Endometrial microvascular endothelial cells (primary cell): ENCODE results near the gene TMEM236. TPM values are rescaled to one million over a fixed set of nuclear protein-coding genes. Genes with fewer than 3 reads are reported as not detected.
"Not testable (repeated sequence)": the region's sequence is repeated elsewhere in the genome, so short reads cannot be mapped to it uniquely, and the experiment has no call there.

Experiments
- in situ Hi-C: cut with HindIII; loops from 2 replicates; pipeline ENCODE4 v1.10.0; 2017; ENCODE audit warnings: low sequenced_read_pairs, low pct_unique_long_range_greater_than_20kb; ENCODE audit errors: inconsistent ontology term
- total RNA-seq: library from RNA; depleted of rRNA; stranded (reverse); fragments of >200 nt; gene quantifications from one replicate; pipeline ENCODE4 v1.2.3, GENCODE V29; 2015; ENCODE audit errors: inconsistent ontology term

Gene TMEM236, protein sequence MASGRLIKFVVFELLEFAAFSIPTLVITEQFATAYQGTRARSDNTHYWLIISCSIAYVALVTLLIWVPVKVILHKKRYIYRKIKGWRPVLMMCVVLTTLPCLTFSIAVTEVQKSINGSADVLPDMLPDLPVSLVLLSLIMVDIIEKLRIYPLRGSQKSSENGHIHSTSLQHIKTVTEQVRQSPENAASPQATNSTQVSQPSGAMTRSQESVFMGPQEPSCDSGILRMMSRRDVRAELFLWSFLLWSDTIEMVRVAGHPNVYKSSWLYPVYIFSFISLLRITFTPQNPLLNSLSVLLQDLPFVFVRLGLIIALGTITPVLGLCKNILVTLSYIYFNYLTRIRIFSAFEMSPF
- total RNA-seq: not detected

DNA sequence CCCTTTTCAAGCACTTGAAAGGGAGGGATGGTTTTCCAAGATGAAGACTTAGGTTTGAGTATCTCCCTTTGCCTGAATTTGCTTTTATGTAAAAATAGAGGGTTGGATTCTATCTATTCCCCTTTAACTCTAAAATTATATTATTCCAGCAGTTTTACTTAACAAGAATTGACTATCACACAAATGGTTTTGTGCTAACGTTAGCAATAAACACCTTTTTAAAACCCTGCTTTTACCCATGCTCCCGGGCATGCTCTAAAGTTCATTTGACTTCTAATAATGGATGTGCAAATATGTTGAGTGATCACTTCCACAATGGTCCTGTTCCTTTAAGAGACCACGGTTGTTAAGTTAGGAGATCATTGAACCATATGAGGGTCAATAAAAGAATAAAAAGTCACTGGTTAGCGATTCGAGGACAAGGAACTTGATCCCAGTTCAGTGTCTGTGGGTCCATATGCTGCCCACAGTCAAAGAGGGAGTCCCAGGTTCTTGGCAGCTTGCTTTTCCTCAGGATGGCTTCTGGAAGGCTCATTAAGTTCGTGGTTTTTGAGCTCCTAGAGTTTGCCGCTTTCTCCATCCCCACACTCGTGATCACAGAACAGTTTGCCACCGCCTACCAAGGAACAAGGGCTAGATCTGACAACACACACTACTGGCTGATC, at the start of gene TMEM236:
TSS of gene TMEM236 (plus strand) at position 421 of the 665 bp plus-strand sequence. CDS start at position 516, 95 bp downstream.
- in situ Hi-C loops: no loop called here

DNA sequence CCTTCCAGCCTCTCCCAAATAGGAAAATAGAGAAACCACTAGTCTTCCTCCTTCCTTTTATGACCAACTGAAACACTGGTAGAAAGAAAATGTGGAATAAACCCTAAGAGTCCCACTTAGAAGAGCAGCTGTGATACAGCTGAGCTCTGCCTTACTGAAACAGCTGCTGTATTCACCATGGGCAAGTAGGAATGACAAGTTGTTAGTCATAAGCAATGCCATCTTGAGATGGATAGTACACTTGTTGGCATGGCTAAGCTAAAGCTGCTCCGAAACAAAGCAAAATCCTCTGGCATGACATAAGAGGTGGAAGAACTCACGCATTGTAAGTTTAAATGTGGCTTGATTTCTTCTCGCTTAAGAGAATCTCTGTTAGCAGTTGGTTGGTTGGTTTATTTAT, 48.3 kb upstream of the TMEM236 start:
- in situ Hi-C loops: no loop called here

DNA sequence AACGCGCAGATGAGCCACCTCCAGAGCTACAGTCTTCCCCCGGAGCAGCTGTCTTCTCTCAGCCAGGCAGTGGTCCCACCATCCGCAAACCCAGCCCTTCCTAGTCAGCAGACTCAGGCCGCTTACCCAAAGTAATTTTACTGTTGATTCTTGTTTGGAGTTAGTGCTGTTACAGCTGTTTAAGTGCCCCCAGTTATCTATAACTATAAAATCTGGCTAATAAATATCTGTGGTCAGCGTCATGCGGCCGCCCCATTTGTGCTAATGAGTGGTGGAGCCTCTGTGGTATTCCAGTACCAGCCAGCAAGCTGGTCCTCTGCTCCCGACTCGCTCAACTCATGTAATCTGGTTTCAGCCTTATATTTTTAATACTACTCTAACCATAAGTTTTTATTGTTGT, 43.2 kb upstream of the TMEM236 start:
- in situ Hi-C loops: no loop called here

DNA sequence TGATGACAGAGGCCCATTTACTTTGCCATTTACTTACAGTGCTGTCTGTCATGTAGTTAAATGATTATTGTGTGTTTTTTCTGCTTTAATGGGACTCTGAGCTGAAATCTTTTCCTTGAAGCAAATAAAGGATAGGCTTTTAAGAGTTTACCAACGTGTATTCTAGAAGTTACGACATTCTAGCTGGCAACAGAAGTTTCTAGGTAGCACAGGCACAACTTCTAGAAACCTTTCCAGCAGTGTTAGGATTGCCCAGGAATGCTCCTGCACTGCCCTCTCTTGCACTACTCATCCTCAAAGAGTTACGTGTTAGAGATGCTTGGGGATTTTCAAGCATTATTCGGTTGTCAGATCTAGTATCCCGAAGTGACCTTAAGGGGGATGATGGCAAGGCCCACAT, 42.5 kb upstream of the TMEM236 start:
- in situ Hi-C loops: no loop called here

DNA sequence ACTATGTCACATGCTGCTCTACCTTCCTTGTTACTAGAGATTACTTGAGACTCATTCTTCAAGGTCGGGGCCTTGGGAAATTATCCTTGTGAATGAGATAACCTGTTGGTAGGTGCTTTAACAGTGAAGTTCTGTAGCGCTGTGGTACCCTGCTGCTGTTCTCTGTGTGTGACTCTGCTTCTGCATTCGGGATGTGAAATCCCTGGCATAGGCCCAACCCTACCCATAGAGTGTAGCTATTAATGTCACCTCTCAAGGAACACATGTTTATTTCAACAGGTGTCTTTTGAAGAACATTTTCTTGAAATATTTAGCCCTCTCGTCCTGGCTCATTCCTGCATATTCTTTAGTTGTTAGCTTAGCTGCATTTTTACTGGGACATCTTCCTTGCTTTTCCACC, 41.8 kb upstream of the TMEM236 start:
- in situ Hi-C loops: no loop called here

DNA sequence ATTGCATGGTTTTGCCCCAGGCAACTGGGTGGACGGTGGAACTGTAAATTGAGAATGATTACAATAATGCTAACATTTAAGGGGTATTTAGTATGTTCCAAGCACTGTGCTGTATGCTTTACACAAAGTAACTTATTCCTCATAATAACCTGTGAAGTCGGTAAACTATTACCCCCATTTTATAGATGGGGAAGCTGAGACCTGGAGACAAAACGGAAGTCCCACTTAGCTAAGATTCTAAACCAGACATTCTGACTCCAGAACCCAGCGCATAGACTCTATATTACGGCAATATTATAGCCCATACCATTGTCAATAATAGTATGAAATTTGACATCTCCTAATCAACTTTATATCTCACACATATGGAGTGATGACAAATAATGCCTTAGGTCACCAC, 39.9 kb upstream of the TMEM236 start:
- in situ Hi-C loops: no loop called here

DNA sequence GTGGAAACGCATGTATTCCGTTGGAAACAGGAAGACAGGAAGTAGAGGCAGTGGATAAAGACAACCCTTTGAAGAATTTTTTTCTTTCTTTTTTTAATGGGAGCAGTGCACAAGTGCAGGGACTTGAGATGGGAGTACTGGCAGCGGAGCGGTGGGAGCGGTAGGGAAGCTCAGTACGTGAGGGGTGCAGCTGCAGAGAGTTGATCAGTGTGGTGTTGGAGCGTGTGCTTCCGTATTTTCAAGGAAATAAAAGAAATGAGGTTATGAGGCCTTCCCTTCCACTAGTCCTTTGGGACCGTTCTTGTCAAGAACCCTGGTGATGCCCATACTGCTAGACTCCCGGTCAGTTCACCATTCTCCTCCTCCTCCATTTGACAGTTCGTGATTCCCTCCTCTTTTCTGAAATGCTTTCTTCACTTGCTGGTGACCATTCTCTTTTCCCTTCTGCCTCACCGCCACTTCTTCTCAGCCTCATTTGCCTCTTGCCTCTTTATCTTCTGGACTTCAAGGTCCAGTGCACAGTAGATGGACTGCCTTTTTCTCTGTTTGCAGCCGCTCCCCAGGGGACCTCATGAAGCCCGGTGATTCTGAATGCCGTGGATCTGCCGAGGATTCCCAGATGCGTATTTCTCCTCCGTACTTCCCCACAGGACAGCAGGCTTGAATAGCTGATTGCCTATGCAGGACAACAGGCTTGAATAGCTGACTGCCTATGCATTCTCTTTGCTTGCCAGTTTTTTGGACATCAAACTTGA, 39.1 kb upstream of the TMEM236 start:
- in situ Hi-C loops: no loop called here

DNA sequence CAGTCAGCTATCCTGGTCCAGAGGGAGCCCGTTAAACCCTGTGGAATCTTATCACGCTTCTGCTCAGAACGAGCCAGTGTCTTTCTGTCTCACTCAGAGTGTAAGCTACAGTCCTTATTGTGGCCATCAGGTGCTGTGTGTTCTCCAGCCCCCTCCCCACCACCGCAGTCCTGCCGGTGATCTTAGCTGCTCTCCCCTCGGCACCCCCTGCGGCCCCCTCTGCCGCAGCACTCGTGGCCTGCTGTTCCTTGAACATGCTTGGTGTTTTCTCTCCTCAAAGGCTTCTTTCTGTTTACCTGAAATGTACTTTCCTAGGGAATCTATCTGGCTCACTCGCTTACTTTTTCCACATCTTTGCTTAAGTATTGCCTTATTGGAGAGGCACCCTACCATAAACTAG, 38.2 kb upstream of the TMEM236 start:
- in situ Hi-C loops: no loop called here

DNA sequence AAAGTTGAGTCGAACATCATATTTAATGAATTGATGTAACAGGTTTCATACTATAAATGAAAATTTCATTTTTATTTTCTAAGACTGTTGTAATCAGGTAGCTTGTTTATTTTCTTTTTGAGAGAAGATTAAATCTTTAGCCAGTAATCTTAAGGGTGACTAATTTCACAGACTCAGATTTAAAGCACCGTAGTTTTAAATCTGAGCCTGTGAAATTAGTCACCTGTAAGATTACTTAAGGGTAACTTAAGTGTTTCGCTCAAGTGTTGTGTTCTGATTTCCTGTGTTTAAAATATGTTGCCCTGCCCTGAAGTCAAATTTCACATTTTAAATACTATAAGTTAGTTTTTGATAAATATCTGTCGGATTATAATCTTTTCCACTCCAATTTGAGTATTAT, 35.8 kb upstream of the TMEM236 start:
- in situ Hi-C loops: no loop called here

DNA sequence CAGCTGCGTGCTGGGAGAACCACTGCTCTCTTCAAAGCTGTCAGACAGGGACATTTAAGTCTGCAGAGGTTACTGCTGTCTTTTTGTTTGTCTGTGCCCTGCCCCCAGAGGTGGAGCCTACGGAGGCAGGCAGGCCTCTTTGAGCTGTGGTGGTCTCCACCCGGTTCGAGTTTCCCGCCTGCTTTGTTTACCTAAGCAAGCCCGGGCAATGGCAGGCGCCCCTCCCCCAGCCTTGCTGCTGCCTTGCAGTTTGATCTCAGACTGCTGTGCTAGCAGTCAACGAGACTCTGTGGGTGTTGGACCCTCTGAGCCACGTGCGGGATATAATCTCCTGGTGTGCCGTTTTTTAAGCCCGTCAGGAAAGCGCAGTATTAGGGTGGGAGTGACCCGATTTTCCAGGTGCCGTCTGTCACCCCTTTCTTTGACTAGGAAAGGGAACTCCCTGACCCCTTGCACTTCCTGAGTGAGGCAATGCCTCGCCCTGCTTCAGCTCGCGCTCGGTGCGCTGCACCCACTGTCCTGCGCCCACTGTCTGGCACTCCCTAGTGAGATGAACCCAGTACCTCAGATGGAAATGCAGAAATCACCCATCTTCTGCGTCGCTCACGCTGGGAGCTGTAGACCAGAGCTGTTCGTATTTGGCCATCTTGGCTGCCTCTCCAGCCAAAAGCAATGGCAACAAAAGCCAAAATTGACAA, 29.5 kb upstream of the TMEM236 start:
- in situ Hi-C loops: not testable (repeated sequence)

DNA sequence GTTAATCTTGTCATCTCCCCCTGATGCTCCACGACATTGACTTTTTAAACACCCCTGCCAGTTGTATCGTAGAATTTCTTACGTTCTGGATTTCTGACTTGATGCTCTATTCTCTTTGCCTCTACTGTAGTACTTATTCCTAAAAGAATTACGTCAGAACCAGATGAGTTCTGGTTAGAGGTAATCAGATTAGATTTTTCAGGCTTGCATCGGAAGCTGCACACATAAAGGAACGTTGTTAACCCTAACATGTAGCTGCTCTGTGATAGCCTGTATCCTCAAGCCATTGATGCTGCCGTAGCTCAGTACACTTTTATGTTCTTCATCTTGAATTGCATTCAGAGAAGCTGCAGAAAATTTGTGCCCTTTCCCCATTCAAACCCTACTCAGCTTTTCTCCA, 26.3 kb upstream of the TMEM236 start:
- in situ Hi-C loops: no loop called here

DNA sequence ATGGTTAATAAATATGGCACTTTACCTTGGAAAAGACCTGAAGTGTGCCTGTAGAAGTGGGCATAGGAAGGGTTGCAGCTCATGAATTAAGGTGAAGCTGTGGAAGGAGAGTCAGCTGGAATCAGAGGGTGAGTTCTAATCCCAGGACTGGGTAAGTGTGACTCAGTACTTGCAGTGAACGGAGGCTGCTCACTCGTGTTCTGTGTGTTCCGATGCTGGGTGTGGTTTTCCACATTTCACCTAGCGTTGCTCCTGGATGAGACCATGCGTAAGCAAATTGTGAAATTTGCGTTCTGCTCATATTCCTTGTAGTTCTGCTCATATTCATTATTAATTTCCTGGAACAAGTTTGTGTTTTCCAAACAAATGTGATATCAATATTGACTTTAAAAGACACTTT, 22.4 kb upstream of the TMEM236 start:
- in situ Hi-C loops: no loop called here

DNA sequence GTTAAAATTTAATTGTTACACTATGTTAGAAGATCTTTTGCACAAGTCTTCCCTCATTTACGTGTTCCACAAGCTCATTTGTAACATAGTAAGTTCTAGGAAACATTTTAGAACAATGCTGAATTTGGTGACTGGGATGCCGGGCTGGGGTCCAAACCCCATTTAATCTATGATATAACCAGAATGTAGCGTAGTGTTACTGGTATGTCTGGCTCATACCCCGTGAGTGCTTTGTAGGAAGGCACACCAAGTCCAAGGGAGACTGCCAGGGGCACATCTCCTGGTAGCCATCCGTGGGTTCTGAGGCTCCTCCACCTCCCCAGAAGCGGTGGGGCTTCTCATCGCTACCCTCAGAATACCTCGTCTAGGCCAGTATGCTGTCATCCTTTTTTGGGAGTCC, 21.3 kb upstream of the TMEM236 start:
- in situ Hi-C loops: no loop called here

DNA sequence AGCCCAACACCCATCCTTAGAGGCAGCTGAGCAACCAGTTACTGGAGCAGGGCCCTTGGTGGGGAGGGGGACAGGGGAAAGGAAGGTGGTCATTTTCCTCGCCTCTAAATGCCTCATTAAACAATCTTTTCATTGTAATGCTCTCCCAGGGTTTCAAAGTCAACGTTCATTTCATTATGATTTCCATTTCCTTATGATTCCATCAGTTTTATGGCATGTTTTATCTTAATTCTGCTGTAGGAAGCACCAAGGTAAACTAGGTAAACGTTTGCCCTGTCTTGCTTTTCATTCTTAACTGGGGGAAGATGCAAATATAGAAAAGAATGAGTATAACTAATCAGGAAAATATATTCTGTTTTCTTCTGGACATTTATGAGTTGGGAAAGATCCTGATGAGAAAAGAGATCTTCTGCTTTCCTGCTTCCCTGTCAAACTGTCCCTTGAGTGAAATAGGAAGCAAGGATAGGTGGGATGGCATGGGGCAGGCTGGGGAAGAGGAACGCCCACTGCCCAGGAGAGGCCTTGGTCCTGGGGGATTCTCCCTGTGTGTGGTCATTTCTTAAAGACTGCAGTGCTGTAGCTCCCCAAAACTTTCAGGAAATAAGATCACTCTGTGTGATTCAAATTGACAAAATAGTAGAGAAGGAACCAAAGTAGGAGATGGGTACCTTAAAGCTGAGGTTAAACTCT, 20.5 kb upstream of the TMEM236 start:
- in situ Hi-C loops: no loop called here

DNA sequence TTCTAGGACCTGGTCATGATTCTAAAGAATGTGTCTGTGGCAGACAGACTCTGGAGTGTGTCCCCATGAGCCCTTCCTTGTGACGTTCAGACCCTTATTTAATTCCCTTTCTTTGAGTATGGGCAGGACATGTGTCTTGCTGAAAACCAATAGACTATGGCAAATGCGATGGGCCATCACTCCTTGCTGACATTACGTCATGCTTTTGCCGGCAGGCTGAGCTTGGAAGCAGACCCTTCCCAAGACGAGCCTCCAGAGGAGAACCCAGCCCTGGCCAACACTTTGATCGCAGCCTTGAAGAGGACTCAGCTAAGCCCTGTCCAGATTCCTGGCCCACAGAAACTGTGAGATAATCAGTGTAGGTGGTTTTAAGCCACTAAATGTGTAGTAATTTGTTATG, 18.4 kb upstream of the TMEM236 start:
- in situ Hi-C loops: no loop called here

DNA sequence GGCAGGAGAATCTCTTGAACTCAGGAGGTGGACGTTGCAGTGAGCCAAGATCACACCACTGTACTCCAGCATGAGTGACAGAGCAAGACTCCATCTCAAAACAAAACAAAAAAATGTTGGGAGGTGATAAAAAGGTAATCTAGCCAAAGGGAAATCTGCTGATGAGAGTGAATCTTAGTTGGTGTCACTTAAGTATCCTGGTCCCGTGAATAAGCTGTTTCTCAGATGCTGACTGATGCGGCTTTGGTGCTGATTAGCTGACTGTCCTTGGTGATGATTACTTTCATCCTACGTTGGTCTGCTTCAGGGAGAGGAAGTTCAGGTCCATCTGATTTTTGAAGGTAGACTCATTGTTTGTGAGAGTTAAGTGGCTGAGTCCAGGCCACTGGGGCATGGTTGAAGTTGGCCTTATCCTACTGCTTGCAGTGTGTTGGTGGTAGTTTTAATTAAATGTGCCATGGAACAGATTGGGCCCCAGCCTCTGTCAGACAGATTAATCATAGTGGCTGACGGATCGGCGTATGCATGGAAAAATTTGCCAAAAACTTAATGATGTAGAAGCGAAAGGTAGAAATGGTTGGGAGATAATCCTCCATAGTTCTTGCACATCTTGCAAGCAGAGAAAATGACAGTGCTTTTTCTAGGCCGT, 17.4 kb upstream of the TMEM236 start:
- in situ Hi-C loops: no loop called here

DNA sequence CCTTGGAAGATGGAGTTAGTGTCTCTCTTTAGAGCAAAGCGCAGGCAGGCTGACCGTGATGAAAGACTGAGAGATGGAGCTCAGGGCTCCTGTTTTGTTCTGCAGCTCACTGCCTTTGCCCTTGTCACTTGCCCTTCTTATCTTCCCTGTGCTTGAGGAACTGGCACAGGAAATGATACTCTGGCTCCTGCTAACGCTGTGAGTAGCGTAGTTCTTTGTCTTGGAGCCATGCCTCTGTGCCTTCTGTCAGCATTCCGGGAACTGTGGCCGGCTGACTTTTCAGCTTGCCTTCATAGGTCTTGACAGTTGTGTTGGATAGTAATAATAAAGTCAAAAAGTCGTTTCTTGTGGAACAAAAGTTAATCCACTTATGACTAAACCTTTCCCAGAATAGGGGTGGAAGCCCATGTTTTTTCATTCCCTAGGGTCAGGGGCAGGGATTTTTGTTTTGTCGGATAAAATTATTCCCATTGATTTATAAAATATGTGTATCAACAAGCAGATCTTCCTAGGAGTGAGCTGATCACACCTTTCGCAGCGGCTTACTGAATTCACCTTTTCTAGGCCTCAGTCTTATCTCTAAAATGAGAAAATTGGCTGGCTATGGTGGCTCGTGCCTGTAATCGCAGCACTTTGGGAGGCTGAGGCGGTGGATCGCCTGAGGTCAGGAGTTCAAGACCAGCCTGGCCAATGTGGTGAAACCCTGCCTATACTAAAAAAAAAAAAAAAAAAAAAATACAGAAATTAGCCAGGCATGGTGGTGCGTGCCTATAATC, 16.6 kb upstream of the TMEM236 start:
- in situ Hi-C loops: no loop called here

DNA sequence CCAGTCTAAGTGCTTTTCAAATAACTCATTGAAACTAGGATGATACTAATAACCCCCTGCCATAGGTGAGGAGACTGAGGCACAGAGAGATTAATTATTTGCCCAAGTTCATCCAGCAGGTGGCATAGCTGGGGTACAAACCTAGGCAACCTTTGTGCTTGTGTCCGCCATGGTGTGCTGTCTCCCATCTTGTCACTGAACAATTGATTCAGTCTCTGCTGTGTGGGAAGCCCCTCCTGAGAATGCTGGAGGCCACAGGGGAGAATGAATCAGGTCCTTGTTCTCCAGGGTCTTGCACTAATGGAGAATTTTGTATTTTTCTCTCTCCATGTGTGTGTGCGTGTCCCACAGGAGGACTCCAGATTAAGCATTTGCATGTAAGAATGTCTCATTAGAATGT, 15.8 kb upstream of the TMEM236 start:
- in situ Hi-C loops: no loop called here
